Measurements from ENCODE around the gene TRIM33.

- TF ChIP-seq CTCF (conservative IDR thresholded peaks at IDR 0.05) (no peak), EZH2 (IDR thresholded peaks at IDR 0.05; ENCODE audit: low read depth) (no peak)
These were observed 28.4 kb downstream of the TRIM33 start for GRCh38 chr1:114482585-114482984.

All from PC-9 (cell line).